ENCODE data around the gene TMPRSS6.

The TMPRSS6 gene

GRCh38 chr22:37016134-37016910, 93.2 kb downstream of the TMPRSS6 start:
- no peak for TF ChIP-seq TAF1 (IDR thresholded peaks at IDR 0.05; ENCODE audit: borderline replicate concordance, insufficient read depth, low read length)
- TF ChIP-seq POLR2AphosphoS5 (IDR thresholded peaks at IDR 0.05; ENCODE audit: low read depth, low read length), result no peak
- TF ChIP-seq SIN3A (IDR thresholded peaks at IDR 0.05; ENCODE audit: borderline replicate concordance, insufficient read depth, low read length), result no peak
- TF ChIP-seq FOXP2 (optimal IDR thresholded peaks at IDR 0.05; ENCODE audit: borderline replicate concordance, extremely low read depth, extremely low read length, insufficient read depth), result no peak
- no peak for TF ChIP-seq REST (IDR thresholded peaks at IDR 0.05; ENCODE audit: insufficient read depth in 1 of 2, low read depth in 2 of 2, low read length in 2 of 2)

- TF ChIP-seq POLR2AphosphoS5 (IDR thresholded peaks at IDR 0.05; ENCODE audit: low read depth, low read length) (no peak), SIN3A (IDR thresholded peaks at IDR 0.05; ENCODE audit: borderline replicate concordance, insufficient read depth, low read length) (no peak), REST (IDR thresholded peaks at IDR 0.05; ENCODE audit: insufficient read depth in 1 of 2, low read depth in 2 of 2, low read length in 2 of 2) (no peak), TAF1 (IDR thresholded peaks at IDR 0.05; ENCODE audit: borderline replicate concordance, insufficient read depth, low read length) (no peak), FOXP2 (optimal IDR thresholded peaks at IDR 0.05; ENCODE audit: borderline replicate concordance, extremely low read depth, extremely low read length, insufficient read depth) (no peak)
Measured at GRCh38 chr22:37015587-37015878, 94.0 kb downstream of the TMPRSS6 start.
